ENCODE results near the gene GPR146. TPM values are rescaled to one million over a fixed set of nuclear protein-coding genes. Genes with fewer than 3 reads are reported as not detected.
A peak's percentile ranks its signal among the peaks of the same experiment; 100 is the strongest.

GPR146 gene
- total RNA-seq, 1 donor from 2014 or later: 0.79 TPM

- H3K4me1 Mint-ChIP-seq: peaks cover 71% of the 10 kb centered on the region
- H3K27ac ChIP-seq: no peak overlapping the region
- H3K27me3 Mint-ChIP-seq (ENCODE audit: insufficient read depth, low read depth): peaks cover 9% of the 10 kb centered on the region
- H3K4me2 ChIP-seq: no peak overlapping the region
- H3K9ac ChIP-seq: no peak overlapping the region
- no peaks in the 10 kb centered on the region for H3K36me3 ChIP-seq
- peaks cover 40% of the 10 kb centered on the region for H3F3A ChIP-seq (ENCODE audit: low read depth)
- H4K20me1 ChIP-seq (ENCODE audit: low read depth): peaks cover 39% of the 10 kb centered on the region
- no peak overlapping the region for H2AFZ ChIP-seq (replicated peaks)
- no peak overlapping the region for H3K27ac Mint-ChIP-seq
- DNase-seq (ENCODE audit: low spot score): no peak
- peak overlapping the region; percentile 53 for H3K4me3 Mint-ChIP-seq
- H3K79me2 ChIP-seq (ENCODE audit: low read depth): peaks cover 36% of the 10 kb centered on the region
- TF ChIP-seq EZH2 (IDR thresholded peaks at IDR 0.05) (no peak), CTCF (IDR thresholded peaks at IDR 0.05) (no peak), EZH2phosphoT487 (IDR thresholded peaks at IDR 0.05) (no peak)
- no peaks in the 10 kb centered on the region for H3K9me3 Mint-ChIP-seq
- peaks cover 62% of the 10 kb centered on the region for H3K4me1 ChIP-seq
- H3K27me3 ChIP-seq: no peaks in the 10 kb centered on the region
- H3K36me3 Mint-ChIP-seq: no peaks in the 10 kb centered on the region
- H3K4me3 ChIP-seq: no peak overlapping the region
- H3K9me3 ChIP-seq (ENCODE audit: low read depth): no peaks in the 10 kb centered on the region
These were observed 5.5 kb downstream of the GPR146 start for GRCh38 chr7:1049801-1050200.

GRCh38 chr7:1050254-1050906 lies 6.0 kb downstream of the GPR146 start:
- Mint-ChIP-seq H3K27ac (no peak overlapping the region), H3K9me3 (no peaks in the 10 kb centered on the region), H3K4me3 (peak overlapping the region; percentile 53), H3K36me3 (no peaks in the 10 kb centered on the region), H3K4me1 (peaks cover 67% of the 10 kb centered on the region), H3K27me3 (ENCODE audit: insufficient read depth, low read depth) (peaks cover 7% of the 10 kb centered on the region)
- no peak overlapping the region for H3K4me3 ChIP-seq
- H3K9ac ChIP-seq: no peak overlapping the region
- no peak overlapping the region for H2AFZ ChIP-seq (replicated peaks)
- TF ChIP-seq EZH2 (IDR thresholded peaks at IDR 0.05): no peak
- no peak for TF ChIP-seq CTCF (IDR thresholded peaks at IDR 0.05)
- TF ChIP-seq EZH2phosphoT487 (IDR thresholded peaks at IDR 0.05): no peak
- H3K79me2 ChIP-seq (ENCODE audit: low read depth): peaks cover 33% of the 10 kb centered on the region
- H3K36me3 ChIP-seq: no peaks in the 10 kb centered on the region
- peaks cover 62% of the 10 kb centered on the region for H3K4me1 ChIP-seq
- no peaks in the 10 kb centered on the region for H3K27me3 ChIP-seq
- DNase-seq (ENCODE audit: low spot score): no peak
- no peak overlapping the region for H3K27ac ChIP-seq
- H3K9me3 ChIP-seq (ENCODE audit: low read depth): no peaks in the 10 kb centered on the region
- peaks cover 34% of the 10 kb centered on the region for H3F3A ChIP-seq (ENCODE audit: low read depth)
- H3K4me2 ChIP-seq: no peak overlapping the region
- H4K20me1 ChIP-seq (ENCODE audit: low read depth): peaks cover 33% of the 10 kb centered on the region

GRCh38 chr7:1050956-1051690 lies 6.8 kb downstream of the GPR146 start:
- H3K4me1 ChIP-seq: peaks cover 57% of the 10 kb centered on the region
- peak overlapping the region; percentile 93 for H3K27ac Mint-ChIP-seq

More at GRCh38 chr7:1050956-1051690, 6.8 kb downstream of the GPR146 start:
- H3K4me3 ChIP-seq: no peak overlapping the region
- no peak overlapping the region for H2AFZ ChIP-seq (replicated peaks)
- Mint-ChIP-seq H3K36me3 (no peaks in the 10 kb centered on the region), H3K9me3 (no peaks in the 10 kb centered on the region), H3K4me1 (peaks cover 60% of the 10 kb centered on the region), H3K4me3 (no peak overlapping the region), H3K27me3 (ENCODE audit: insufficient read depth, low read depth) (peaks cover 7% of the 10 kb centered on the region)
- no peaks in the 10 kb centered on the region for H3K27me3 ChIP-seq
- H3K27ac ChIP-seq: no peak overlapping the region
- no peak for DNase-seq (ENCODE audit: low spot score)
- TF ChIP-seq EZH2phosphoT487 (IDR thresholded peaks at IDR 0.05) (no peak), CTCF (IDR thresholded peaks at IDR 0.05) (no peak), EZH2 (IDR thresholded peaks at IDR 0.05) (no peak)
- H3K9me3 ChIP-seq (ENCODE audit: low read depth): no peaks in the 10 kb centered on the region
- no peak overlapping the region for H3K4me2 ChIP-seq
- H3F3A ChIP-seq (ENCODE audit: low read depth): peaks cover 32% of the 10 kb centered on the region
- H4K20me1 ChIP-seq (ENCODE audit: low read depth): peaks cover 27% of the 10 kb centered on the region
- H3K36me3 ChIP-seq: no peaks in the 10 kb centered on the region
- H3K79me2 ChIP-seq (ENCODE audit: low read depth): peaks cover 26% of the 10 kb centered on the region
- peak overlapping the region; percentile 13 for H3K9ac ChIP-seq

All from neural progenitor cell (in vitro differentiated cells).